GM12878 (cell line): ENCODE data around the gene CYP8B1.

Experiments
- ASH2L ChIP-seq: fragments of 300-600, 200-600 bp; sonication (generic); IDR thresholded peaks from 2 replicates; pipeline ENCODE4 v1.6.1; 2017; ENCODE audit warnings: low read depth, mild to moderate bottlenecking, borderline replicate concordance
- GABPA ChIP-seq: IDR thresholded peaks from 2 replicates; pipeline ENCODE4 v1.6.1; 2014; ENCODE audit warnings: antibody characterized with exemption, low read depth, mild to moderate bottlenecking, inconsistent platforms
- MXI1 ChIP-seq: fragments of 150-350 bp; IDR thresholded peaks from 2 replicates; pipeline ENCODE4 v1.6.1; 2011; ENCODE audit warnings: low read depth, mild to moderate bottlenecking, inconsistent platforms, low read length, improper control_type of control experiment
- MYC ChIP-seq: IDR thresholded peaks from 2 replicates; pipeline ENCODE4 v1.6.1; 2011; ENCODE audit warnings: mild to moderate bottlenecking, low read length, moderate library complexity, inconsistent platforms; ENCODE audit not compliant: insufficient read depth, insufficient replicate concordance, insufficient read length, severe bottlenecking
- NFYA ChIP-seq: IDR thresholded peaks from 2 replicates; pipeline ENCODE4 v1.6.1; 2011; ENCODE audit warnings: low read depth, mild to moderate bottlenecking, low read length, improper control_type of control experiment, borderline replicate concordance
- POLR2A ChIP-seq: IDR thresholded peaks from 2 replicates; pipeline ENCODE4 v1.6.1; 2011; ENCODE audit warnings: low read depth, mild to moderate bottlenecking, low read length
- TBL1XR1 ChIP-seq: IDR thresholded peaks from 2 replicates; pipeline ENCODE4 v1.6.1; 2012; ENCODE audit warnings: low read depth, low read length, improper control_type of control experiment
- TCF7 ChIP-seq: IDR thresholded peaks from 2 replicates; pipeline ENCODE4 v1.6.1; 2014; ENCODE audit warnings: antibody characterized with exemption, borderline replicate concordance
- TF ChIP-seq, protein P1 (sequence below): IDR thresholded peaks from 2 replicates; pipeline ENCODE4 v1.6.1; 2012; ENCODE audit warnings: mild to moderate bottlenecking, low read depth, low read length
- TF ChIP-seq, protein P2 (sequence below): IDR thresholded peaks from 2 replicates; pipeline ENCODE4 v1.6.1; 2012; ENCODE audit warnings: low read depth, low read length, improper control_type of control experiment
- TF ChIP-seq, protein P3 (sequence below), 3 experiments: IDR thresholded peaks in 2 of 3; conservative IDR thresholded peaks in 1 of 3; 2 replicates each; pipeline ENCODE4 v1.5.1; 2011; ENCODE audit warnings: low read depth in 3 of 3, low read length in 3 of 3, mild to moderate bottlenecking in 3 of 3, control low read depth in 2 of 3, moderate library complexity in 2 of 3, inconsistent platforms in 1 of 3, mixed read lengths in 1 of 3; ENCODE audit not compliant: control insufficient read depth in 2 of 3, insufficient read depth in 1 of 3; ENCODE audit errors: extremely low read depth in 1 of 3

DNA sequence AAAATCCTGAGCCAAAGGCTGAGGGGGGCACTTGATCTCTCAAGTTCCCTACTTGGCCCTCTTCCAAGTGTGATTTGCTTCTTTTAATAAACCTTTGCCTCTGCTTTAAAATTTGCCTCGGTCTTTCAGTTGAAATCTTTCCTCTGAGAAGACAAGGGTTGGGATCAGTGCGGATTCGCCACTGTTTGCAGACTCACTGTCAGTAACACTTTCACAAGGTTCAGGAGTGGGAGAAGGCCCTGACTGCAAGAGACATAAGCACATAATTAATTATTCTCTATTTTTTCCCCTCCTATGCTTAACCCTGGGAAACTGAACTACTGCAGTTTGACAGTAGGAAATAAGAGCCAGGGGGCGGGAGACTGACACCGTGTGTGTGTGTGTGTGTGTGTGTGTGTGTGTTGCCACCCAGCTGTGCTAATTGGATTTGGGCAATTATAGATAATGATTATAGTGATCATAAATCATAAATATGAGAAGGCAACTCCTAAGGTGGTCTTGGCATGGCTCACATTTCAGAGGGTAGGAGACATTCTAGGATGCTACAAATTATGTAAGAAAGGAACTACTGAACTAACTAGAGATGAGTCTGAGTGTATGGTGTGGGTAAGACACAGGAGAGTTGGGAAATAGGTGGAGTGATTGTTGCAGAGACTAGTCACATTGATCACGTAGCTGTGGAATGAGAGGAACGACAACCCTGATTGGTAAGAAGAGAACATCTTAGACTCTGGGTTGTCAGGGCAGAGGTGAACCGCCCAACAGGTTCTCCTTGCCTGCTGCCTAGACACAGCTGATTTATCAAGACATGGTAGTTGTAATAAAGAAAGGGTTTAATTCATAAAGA is 24.8 kb upstream of the CYP8B1 start:
- TF ChIP-seq ASH2L (no peak), MYC (no peak), TBL1XR1 (no peak), GABPA (no peak), TCF7 (no peak), MXI1 (no peak), POLR2A (no peak), NFYA (no peak)
- TF ChIP-seq, protein P1, sequence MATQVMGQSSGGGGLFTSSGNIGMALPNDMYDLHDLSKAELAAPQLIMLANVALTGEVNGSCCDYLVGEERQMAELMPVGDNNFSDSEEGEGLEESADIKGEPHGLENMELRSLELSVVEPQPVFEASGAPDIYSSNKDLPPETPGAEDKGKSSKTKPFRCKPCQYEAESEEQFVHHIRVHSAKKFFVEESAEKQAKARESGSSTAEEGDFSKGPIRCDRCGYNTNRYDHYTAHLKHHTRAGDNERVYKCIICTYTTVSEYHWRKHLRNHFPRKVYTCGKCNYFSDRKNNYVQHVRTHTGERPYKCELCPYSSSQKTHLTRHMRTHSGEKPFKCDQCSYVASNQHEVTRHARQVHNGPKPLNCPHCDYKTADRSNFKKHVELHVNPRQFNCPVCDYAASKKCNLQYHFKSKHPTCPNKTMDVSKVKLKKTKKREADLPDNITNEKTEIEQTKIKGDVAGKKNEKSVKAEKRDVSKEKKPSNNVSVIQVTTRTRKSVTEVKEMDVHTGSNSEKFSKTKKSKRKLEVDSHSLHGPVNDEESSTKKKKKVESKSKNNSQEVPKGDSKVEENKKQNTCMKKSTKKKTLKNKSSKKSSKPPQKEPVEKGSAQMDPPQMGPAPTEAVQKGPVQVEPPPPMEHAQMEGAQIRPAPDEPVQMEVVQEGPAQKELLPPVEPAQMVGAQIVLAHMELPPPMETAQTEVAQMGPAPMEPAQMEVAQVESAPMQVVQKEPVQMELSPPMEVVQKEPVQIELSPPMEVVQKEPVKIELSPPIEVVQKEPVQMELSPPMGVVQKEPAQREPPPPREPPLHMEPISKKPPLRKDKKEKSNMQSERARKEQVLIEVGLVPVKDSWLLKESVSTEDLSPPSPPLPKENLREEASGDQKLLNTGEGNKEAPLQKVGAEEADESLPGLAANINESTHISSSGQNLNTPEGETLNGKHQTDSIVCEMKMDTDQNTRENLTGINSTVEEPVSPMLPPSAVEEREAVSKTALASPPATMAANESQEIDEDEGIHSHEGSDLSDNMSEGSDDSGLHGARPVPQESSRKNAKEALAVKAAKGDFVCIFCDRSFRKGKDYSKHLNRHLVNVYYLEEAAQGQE: no peak
- TF ChIP-seq, protein P2, sequence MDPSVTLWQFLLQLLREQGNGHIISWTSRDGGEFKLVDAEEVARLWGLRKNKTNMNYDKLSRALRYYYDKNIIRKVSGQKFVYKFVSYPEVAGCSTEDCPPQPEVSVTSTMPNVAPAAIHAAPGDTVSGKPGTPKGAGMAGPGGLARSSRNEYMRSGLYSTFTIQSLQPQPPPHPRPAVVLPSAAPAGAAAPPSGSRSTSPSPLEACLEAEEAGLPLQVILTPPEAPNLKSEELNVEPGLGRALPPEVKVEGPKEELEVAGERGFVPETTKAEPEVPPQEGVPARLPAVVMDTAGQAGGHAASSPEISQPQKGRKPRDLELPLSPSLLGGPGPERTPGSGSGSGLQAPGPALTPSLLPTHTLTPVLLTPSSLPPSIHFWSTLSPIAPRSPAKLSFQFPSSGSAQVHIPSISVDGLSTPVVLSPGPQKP: no peak
- TF ChIP-seq, protein P3, sequence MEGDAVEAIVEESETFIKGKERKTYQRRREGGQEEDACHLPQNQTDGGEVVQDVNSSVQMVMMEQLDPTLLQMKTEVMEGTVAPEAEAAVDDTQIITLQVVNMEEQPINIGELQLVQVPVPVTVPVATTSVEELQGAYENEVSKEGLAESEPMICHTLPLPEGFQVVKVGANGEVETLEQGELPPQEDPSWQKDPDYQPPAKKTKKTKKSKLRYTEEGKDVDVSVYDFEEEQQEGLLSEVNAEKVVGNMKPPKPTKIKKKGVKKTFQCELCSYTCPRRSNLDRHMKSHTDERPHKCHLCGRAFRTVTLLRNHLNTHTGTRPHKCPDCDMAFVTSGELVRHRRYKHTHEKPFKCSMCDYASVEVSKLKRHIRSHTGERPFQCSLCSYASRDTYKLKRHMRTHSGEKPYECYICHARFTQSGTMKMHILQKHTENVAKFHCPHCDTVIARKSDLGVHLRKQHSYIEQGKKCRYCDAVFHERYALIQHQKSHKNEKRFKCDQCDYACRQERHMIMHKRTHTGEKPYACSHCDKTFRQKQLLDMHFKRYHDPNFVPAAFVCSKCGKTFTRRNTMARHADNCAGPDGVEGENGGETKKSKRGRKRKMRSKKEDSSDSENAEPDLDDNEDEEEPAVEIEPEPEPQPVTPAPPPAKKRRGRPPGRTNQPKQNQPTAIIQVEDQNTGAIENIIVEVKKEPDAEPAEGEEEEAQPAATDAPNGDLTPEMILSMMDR (IDR thresholded peaks at IDR 0.05 in 2 of 3, conservative IDR thresholded peaks at IDR 0.05 in 1 of 3; ENCODE audit: control insufficient read depth in 2 of 3, extremely low read depth in 1 of 3, insufficient read depth in 1 of 3, low read depth in 3 of 3, low read length in 3 of 3): no peak
